ENCODE measurements around the gene ENTREP3. TPM values are rescaled to one million over a fixed set of nuclear protein-coding genes. Genes with fewer than 3 reads are reported as not detected.

The ENTREP3 gene
- total and polyA plus RNA-seq, 2 experiments from 2014 or later, result 39.5 to 59.2 TPM

GRCh38 chr1:155267373-155267772 is 12.1 kb upstream of the ENTREP3 start:
- H3K4me1 ChIP-seq (ENCODE audit: low read depth), result peaks cover 6% of the 10 kb centered on the region
- no peak overlapping the region for H3K4me3 ChIP-seq
- TF ChIP-seq CTCF (IDR thresholded peaks at IDR 0.05; ENCODE audit: low read depth, low read length), result no peak
- H3K9me3 ChIP-seq (ENCODE audit: low read depth), result no peaks in the 10 kb centered on the region
- DNase-seq (ENCODE audit: low read depth in 1 of 2, low spot score in 1 of 2), result no peak
- no peaks in the 10 kb centered on the region for H3K27me3 ChIP-seq
- peaks cover 66% of the 10 kb centered on the region for H3K36me3 ChIP-seq
- H3K27ac ChIP-seq, result peak overlapping the region; percentile 54

GRCh38 chr1:155266553-155266952 is 11.3 kb upstream of the ENTREP3 start:
- peak overlapping the region; percentile 9 for H3K27ac ChIP-seq
- no peaks in the 10 kb centered on the region for H3K9me3 ChIP-seq (ENCODE audit: low read depth)
- no peak for DNase-seq (ENCODE audit: low read depth in 1 of 2, low spot score in 1 of 2)
- H3K4me1 ChIP-seq (ENCODE audit: low read depth), result no peaks in the 10 kb centered on the region
- H3K36me3 ChIP-seq, result peaks cover 66% of the 10 kb centered on the region
- H3K27me3 ChIP-seq, result no peaks in the 10 kb centered on the region
- TF ChIP-seq CTCF (IDR thresholded peaks at IDR 0.05; ENCODE audit: low read depth, low read length), result no peak
- no peak overlapping the region for H3K4me3 ChIP-seq

GRCh38 chr1:155263067-155263466 is 7.8 kb upstream of the ENTREP3 start:
- Histone ChIP-seq H3K9me3 (ENCODE audit: low read depth) (no peaks in the 10 kb centered on the region), H3K4me3 (no peak overlapping the region), H3K27ac (peak overlapping the region; percentile 64), H3K27me3 (no peaks in the 10 kb centered on the region), H3K4me1 (ENCODE audit: low read depth) (peaks cover 7% of the 10 kb centered on the region), H3K36me3 (peaks cover 45% of the 10 kb centered on the region)
- no peak for DNase-seq (ENCODE audit: low read depth in 1 of 2, low spot score in 1 of 2)
- TF ChIP-seq CTCF (IDR thresholded peaks at IDR 0.05; ENCODE audit: low read depth, low read length), result no peak

- no peak for TF ChIP-seq CTCF (IDR thresholded peaks at IDR 0.05; ENCODE audit: low read depth, low read length)
- peak within 1 kb of the TSS; percentile 44 for H3K4me3 ChIP-seq
- peaks cover 35% of the 10 kb centered on the region for H3K36me3 ChIP-seq
- peak within 1 kb of the TSS; percentile 68 for H3K27ac ChIP-seq
- no peaks in the 10 kb centered on the region for H3K9me3 ChIP-seq (ENCODE audit: low read depth)
- no peaks in the 10 kb centered on the region for H3K27me3 ChIP-seq
- H3K4me1 ChIP-seq (ENCODE audit: low read depth), result peaks cover 7% of the 10 kb centered on the region
- DNase-seq (ENCODE audit: low read depth in 1 of 2, low spot score in 1 of 2), result peak; percentile 99
These were observed 6.8 kb upstream of the ENTREP3 start, which contains the start of gene SCAMP3 for GRCh38 chr1:155261852-155262673. Gene SCAMP3, minus strand, starts transcription at chr1:155262360. Its CDS starts 209 bp downstream, at chr1:155262151.

- no peaks in the 10 kb centered on the region for H3K9me3 ChIP-seq (ENCODE audit: low read depth)
- TF ChIP-seq CTCF (IDR thresholded peaks at IDR 0.05; ENCODE audit: low read depth, low read length), result no peak
- H3K36me3 ChIP-seq, result peaks cover 31% of the 10 kb centered on the region
- peaks cover 7% of the 10 kb centered on the region for H3K4me1 ChIP-seq (ENCODE audit: low read depth)
- peak overlapping the region; percentile 44 for H3K4me3 ChIP-seq
- H3K27ac ChIP-seq, result peak overlapping the region; percentile 68
- no peak for DNase-seq (ENCODE audit: low read depth in 1 of 2, low spot score in 1 of 2)
- H3K27me3 ChIP-seq, result no peaks in the 10 kb centered on the region
These were observed 6.2 kb upstream of the ENTREP3 start for GRCh38 chr1:155261493-155261851.

Measured in cardiac muscle cell (in vitro differentiated cells and primary cell).